OCI-LY3 (cell line): ENCODE data around the gene NCR3LG1.

Source experiments
- H2AFZ ChIP-seq: fragments of 200-600, 300-600 bp; shearing (Covaris generic); 2 replicates; pipeline ENCODE4 v1.6.0; 2014; ENCODE audit warnings: antibody characterized with exemption, low read depth, low read length
- H3K27ac ChIP-seq: fragments of 200-600, 300-600 bp; sonication (generic); 2 replicates; pipeline ENCODE4 v1.5.1; 2014; ENCODE audit warnings: mild to moderate bottlenecking, low read length, moderate library complexity, mixed read lengths
- H3K27me3 ChIP-seq: fragments of 200-600, 300-600 bp; sonication (generic); 2 replicates; pipeline ENCODE4 v1.6.1; 2014; ENCODE audit warnings: low read depth, low read length, mixed read lengths
- H3K36me3 ChIP-seq: fragments of 200-600, 300-600 bp; sonication (generic); replicated peaks from 2 replicates; pipeline ENCODE3; 2014; ENCODE audit warnings: low read depth, low read length, mixed read lengths
- H3K4me1 ChIP-seq: fragments of 300-600, 200-600 bp; sonication (generic); 2 replicates; pipeline ENCODE4 v1.6.1; 2014; ENCODE audit warnings: low read length, mixed read lengths
- H3K4me2 ChIP-seq: fragments of 200-600, 300-600 bp; sonication (generic); 2 replicates; pipeline ENCODE4 v1.6.1; 2014; ENCODE audit warnings: low read length, mixed read lengths
- H3K4me3 ChIP-seq: fragments of 300-600, 200-600 bp; sonication (generic); 2 replicates; pipeline ENCODE4 v1.5.1; 2014; ENCODE audit warnings: antibody characterized with exemption, mild to moderate bottlenecking, low read length, moderate library complexity
- H3K79me2 ChIP-seq: fragments of 300-600, 200-600 bp; shearing (Covaris generic); 2 replicates; pipeline ENCODE4 v1.6.1; 2014; ENCODE audit warnings: mild to moderate bottlenecking, low read length, mixed read lengths
- H3K9ac ChIP-seq: fragments of 300-600, 200-600 bp; shearing (Covaris generic); 2 replicates; pipeline ENCODE4 v1.6.0; 2014; ENCODE audit warnings: mild to moderate bottlenecking, low read length, moderate library complexity
- H3K9me3 ChIP-seq: fragments of 200-600, 300-600 bp; shearing (Covaris generic); 2 replicates; pipeline ENCODE4 v1.6.1; 2014; ENCODE audit warnings: low read length, mixed read lengths; ENCODE audit not compliant: insufficient read depth
- H4K20me1 ChIP-seq: fragments of 200-600, 300-600 bp; sonication (generic); 2 replicates; pipeline ENCODE4 v1.6.1; 2016; ENCODE audit warnings: low read length, mixed read lengths; ENCODE audit not compliant: insufficient read depth
- EZH2phosphoT487 ChIP-seq: fragments of 200-600 bp; shearing (Covaris generic); IDR thresholded peaks from 2 replicates; pipeline ENCODE4 v1.6.1; 2018; ENCODE audit warnings: antibody characterized with exemption, mixed run types, low read depth
- TF ChIP-seq, protein P1 (sequence below): fragments of 200-600, 300-600 bp; sonication (generic); IDR thresholded peaks from 2 replicates; pipeline ENCODE4 v1.5.1; 2014; ENCODE audit warnings: antibody characterized with exemption, low read length, low read depth

NCR3LG1 gene

GRCh38 chr11:17387254-17387653, 35.7 kb downstream of the NCR3LG1 start:
- Histone ChIP-seq H3K9me3 (no peaks in the 10 kb centered on the region), H3K36me3 (no peaks in the 10 kb centered on the region), H3K27me3 (peaks cover 24% of the 10 kb centered on the region), H3K27ac (no peak overlapping the region), H3K4me1 (peaks cover 16% of the 10 kb centered on the region), H3K9ac (no peak overlapping the region), H3K4me2 (no peak overlapping the region), H3K79me2 (no peaks in the 10 kb centered on the region), H3K4me3 (no peak overlapping the region), H2AFZ (no peak overlapping the region), H4K20me1 (peaks cover 11% of the 10 kb centered on the region)
- no peak for TF ChIP-seq EZH2phosphoT487
- TF ChIP-seq, protein P1, sequence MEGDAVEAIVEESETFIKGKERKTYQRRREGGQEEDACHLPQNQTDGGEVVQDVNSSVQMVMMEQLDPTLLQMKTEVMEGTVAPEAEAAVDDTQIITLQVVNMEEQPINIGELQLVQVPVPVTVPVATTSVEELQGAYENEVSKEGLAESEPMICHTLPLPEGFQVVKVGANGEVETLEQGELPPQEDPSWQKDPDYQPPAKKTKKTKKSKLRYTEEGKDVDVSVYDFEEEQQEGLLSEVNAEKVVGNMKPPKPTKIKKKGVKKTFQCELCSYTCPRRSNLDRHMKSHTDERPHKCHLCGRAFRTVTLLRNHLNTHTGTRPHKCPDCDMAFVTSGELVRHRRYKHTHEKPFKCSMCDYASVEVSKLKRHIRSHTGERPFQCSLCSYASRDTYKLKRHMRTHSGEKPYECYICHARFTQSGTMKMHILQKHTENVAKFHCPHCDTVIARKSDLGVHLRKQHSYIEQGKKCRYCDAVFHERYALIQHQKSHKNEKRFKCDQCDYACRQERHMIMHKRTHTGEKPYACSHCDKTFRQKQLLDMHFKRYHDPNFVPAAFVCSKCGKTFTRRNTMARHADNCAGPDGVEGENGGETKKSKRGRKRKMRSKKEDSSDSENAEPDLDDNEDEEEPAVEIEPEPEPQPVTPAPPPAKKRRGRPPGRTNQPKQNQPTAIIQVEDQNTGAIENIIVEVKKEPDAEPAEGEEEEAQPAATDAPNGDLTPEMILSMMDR, result no peak

- Histone ChIP-seq H3K4me1 (peaks cover 16% of the 10 kb centered on the region), H3K9me3 (no peaks in the 10 kb centered on the region), H3K27me3 (peaks cover 24% of the 10 kb centered on the region), H4K20me1 (peaks cover 11% of the 10 kb centered on the region), H3K4me2 (no peak overlapping the region), H3K9ac (no peak overlapping the region), H3K4me3 (no peak overlapping the region), H2AFZ (no peak overlapping the region), H3K36me3 (no peaks in the 10 kb centered on the region), H3K27ac (no peak overlapping the region), H3K79me2 (no peaks in the 10 kb centered on the region)
- TF ChIP-seq, protein P1, result no peak
- no peak for TF ChIP-seq EZH2phosphoT487
Observed at GRCh38 chr11:17387811-17388210, 36.2 kb downstream of the NCR3LG1 start.

DNA sequence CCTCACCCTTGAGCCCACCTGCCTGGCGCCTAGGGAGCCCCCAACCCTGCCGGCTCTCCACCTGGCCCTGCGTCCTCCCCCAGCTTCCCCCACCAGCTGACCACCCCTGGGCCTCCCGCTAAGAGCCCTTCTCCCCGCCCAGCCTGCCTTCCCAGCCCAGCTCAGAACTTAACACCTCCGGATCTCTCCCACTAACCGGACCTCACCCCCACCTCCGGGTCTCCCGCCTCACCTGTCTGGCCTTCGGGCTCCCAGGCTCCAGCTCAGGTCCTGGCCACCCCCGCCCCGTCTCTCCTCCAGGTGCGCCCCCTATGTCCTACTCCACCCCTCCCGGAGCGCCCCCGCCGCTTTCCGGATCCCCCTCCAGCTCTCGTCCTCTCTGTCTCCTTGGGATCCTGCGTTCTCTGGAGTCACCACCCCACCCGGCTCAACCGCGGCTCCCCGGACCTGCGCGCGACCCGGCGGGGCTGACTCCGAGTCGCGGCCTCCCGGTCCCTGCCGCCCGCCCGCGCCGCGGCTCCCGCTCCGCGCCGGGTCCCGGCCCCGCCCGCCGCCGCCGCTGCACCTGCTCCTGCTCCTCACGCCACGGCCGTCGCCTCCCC, 37.1 kb downstream of the NCR3LG1 start, which contains the start of gene KCNJ11:
Gene KCNJ11, minus strand, starts transcription at position 51 of the 602 bp plus-strand sequence. CDS start 568 bp downstream, outside the sequence.
- Histone ChIP-seq H3K36me3 (no peaks in the 10 kb centered on the region), H4K20me1 (peaks cover 8% of the 10 kb centered on the region), H3K27me3 (peaks cover 24% of the 10 kb centered on the region), H3K4me1 (peaks cover 16% of the 10 kb centered on the region), H3K9me3 (no peaks in the 10 kb centered on the region), H3K4me3 (peak within 1 kb of the TSS; percentile 93), H3K27ac (no peak within 1 kb of the TSS), H2AFZ (peak within 1 kb of the TSS; percentile 84), H3K9ac (peak within 1 kb of the TSS; percentile 66), H3K4me2 (peak within 1 kb of the TSS; percentile 85), H3K79me2 (no peaks in the 10 kb centered on the region)
- no peak for TF ChIP-seq EZH2phosphoT487
- TF ChIP-seq, protein P1, result no peak

DNA sequence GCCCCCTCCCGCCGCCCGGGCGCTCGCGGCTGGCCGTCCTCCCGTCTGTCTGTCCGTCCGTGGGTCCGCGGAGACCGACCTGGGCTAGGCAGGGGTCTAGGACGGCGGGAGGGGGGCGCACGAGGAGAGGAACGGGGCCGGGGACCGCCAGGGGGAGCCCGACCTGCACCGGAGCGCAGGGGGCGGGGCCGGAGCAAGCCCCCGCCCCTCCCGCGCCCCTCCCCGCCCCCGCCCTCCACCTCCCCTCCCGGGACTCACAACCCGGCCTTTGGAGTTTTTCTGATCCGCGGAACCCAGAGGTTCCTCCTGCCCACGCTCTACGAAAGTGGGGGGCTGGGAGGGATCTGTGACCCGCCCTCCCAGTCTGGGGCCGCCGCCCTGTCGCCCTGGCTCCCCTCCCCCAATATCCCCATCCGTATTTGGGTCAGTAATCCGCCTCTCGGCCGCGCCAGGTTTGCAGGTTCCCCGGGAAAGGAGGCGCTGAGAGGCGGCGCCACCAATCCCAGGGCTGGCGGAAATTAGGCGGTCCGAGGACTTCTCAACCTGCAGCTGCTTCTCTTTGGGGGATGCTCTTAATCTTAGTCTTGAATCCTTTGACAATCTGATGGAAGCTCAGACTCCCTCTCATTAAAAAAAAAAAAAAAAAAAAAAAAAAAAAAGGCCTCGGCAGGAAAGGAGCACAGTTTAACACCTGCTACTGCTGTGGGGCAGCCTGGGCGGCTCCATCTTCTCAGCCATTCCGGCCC, 37.8 kb downstream of the NCR3LG1 start:
- Histone ChIP-seq H3K79me2 (no peaks in the 10 kb centered on the region), H3K4me1 (peaks cover 16% of the 10 kb centered on the region), H3K9me3 (no peaks in the 10 kb centered on the region), H3K27ac (no peak overlapping the region), H3K4me2 (peak overlapping the region; percentile 85), H3K27me3 (peaks cover 24% of the 10 kb centered on the region), H2AFZ (peak overlapping the region; percentile 84), H4K20me1 (peaks cover 3% of the 10 kb centered on the region; the same call in 1 of the 2 replicates), H3K9ac (peak overlapping the region; percentile 66), H3K36me3 (no peaks in the 10 kb centered on the region), H3K4me3 (peak overlapping the region; percentile 93)
- no peak for TF ChIP-seq EZH2phosphoT487
- TF ChIP-seq, protein P1, result peak; percentile 53
